Omental fat pad (tissue), 4 donors: ENCODE measurements around the gene MAP7. TPM values are rescaled to one million over a fixed set of nuclear protein-coding genes. Genes with fewer than 3 reads are reported as not detected.
"Not testable (repeated sequence)": the region's sequence is repeated elsewhere in the genome, so short reads cannot be mapped to it uniquely, and the experiment has no call there.

ENCODE experiments used
- ATAC-seq: fragments of 150-250 bp; one replicate; pipeline ENCODE4 v1.9.1; 2016; ENCODE audit warnings: mild to moderate bottlenecking, moderate library complexity; ENCODE audit not compliant: low FRiP score
- DNase-seq: peaks from one replicate; pipeline ENCODE4 v3.0.0-alpha.2; 2019; ENCODE audit warnings: low spot score
- total RNA-seq, 4 donors: library from RNA; depleted of rRNA; stranded (reverse); fragments of >200 nt; gene quantifications; one replicate each; pipeline ENCODE4 v1.1.0, GENCODE V29; 2016
- TF ChIP-seq, protein P1 (sequence below), 3 donors: fragments of 450-650 bp; IDR thresholded peaks; one replicate each; pipeline ENCODE4 v1.5.1; 2016 to 2017; ENCODE audit warnings: antibody characterized with exemption in 3 of 3, mild to moderate bottlenecking in 3 of 3, moderate library complexity in 2 of 3

Gene MAP7
- total RNA-seq, 4 donors from 2014 or later: 2.2 to 5.3 (median 4.5) TPM

DNA sequence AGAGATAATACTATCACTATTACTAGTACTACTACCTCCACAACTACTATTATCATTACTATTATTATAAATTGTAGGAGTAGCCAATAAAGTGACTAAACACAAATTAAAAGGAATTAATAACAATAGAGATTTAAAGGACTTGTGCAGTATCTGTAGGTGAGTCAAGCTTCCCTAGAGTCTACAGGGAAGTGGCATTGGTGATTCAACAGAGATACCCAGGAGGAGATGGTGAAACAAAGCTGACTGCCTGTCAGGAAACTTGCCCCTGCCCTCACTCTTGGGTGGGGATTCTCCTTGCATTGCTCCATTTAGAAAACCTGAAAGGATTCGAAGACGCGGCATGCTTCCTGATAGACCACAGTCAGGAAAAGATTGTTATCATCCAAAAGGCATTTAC lies 237.2 kb downstream of the MAP7 start:
- TF ChIP-seq, protein P1, sequence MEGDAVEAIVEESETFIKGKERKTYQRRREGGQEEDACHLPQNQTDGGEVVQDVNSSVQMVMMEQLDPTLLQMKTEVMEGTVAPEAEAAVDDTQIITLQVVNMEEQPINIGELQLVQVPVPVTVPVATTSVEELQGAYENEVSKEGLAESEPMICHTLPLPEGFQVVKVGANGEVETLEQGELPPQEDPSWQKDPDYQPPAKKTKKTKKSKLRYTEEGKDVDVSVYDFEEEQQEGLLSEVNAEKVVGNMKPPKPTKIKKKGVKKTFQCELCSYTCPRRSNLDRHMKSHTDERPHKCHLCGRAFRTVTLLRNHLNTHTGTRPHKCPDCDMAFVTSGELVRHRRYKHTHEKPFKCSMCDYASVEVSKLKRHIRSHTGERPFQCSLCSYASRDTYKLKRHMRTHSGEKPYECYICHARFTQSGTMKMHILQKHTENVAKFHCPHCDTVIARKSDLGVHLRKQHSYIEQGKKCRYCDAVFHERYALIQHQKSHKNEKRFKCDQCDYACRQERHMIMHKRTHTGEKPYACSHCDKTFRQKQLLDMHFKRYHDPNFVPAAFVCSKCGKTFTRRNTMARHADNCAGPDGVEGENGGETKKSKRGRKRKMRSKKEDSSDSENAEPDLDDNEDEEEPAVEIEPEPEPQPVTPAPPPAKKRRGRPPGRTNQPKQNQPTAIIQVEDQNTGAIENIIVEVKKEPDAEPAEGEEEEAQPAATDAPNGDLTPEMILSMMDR (IDR thresholded peaks at IDR 0.05): no peak
- DNase-seq (no peak), ATAC-seq (no peak)

DNA sequence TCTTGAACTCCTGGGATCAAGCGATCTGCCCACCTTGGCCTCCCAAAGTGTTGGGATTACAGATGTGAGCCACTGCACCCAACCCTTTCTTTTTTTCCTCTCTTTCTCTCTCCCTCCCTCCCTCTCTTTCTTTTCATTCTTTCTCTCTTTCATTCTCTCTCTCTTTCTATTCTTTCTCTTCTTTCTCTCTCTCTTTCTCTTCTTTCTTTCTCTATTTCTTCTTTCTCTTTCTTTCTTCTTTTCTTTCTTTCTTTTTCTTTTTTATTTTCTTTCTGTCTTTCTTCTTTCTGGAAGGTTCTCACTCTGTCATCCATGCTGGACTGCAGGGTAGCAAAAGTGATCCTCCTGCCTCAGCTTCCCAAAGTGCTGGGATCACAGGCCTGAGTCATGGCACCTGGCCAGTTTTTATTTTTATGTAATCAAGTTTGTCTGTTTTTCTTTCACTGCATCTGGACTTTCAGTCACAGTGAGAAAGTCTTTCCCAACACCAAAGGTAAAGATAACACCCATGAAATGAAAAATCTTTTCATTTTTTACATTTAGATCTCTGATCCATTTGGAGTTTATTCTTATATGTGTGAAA lies 240.4 kb downstream of the MAP7 start:
- DNase-seq (no peak), ATAC-seq (no peak)
- TF ChIP-seq, protein P1 (IDR thresholded peaks at IDR 0.05): no peak

DNA sequence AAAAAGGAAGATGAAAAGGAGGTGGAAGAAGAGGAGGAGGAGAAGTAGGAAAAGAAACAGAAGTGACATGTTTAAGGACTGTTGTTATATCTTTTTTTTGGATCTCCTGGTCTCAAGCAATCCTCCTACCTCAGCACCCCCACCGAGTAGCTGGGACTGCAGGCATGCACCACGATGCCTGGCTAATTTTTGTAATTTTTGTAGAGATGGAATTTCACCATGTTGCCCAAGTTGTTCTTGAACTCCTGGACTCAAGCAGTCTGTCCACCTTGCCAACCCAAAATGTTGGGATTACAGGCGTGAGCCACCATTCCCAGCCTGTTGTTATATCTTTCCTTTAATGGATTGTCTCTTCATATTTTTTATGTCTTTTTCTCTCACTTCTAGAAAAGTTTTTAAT lies 241.1 kb downstream of the MAP7 start:
- TF ChIP-seq, protein P1 (IDR thresholded peaks at IDR 0.05): no peak
- DNase-seq (no peak), ATAC-seq (no peak)

DNA sequence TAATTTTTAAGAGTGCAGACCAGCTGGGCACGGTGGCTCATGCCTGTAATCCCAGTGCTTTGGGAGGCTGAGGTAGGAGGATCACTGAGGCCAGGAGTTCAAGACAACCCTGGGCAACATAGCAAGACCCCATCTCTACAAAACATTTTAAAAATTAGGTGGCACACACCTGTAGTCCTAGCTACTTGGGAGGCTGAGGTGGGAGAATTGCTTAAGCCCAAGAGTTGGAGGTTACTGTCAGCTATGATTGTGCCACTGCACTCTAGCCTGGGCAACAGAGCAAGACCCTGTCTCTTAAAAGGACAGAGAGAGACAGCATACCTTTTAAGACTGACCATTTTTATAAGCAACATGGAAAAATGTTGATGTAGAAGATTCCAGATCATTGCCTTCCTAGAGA lies 241.8 kb downstream of the MAP7 start:
- not testable (repeated sequence) for DNase-seq, ATAC-seq

DNA sequence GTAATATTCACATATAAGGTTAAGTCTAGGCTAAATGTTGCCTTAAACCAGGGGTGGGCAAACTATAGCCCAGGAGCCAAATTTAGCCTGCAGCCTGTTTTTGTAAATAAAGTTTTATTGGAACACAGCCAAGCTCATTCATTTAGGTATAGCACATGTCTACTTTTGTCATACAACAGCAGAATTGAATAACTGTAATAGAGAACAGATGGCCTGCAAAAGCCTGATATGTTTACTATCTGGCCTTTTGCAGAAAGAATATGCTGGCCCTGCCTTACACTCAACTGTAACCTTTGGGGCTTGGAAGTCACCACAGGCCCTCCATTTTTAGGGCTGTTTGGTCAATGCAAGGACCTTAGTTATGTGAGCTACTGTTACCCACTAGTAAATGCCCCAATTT lies 242.9 kb downstream of the MAP7 start:
- DNase-seq (no peak), ATAC-seq (no peak)
- TF ChIP-seq, protein P1 (IDR thresholded peaks at IDR 0.05): no peak

DNA sequence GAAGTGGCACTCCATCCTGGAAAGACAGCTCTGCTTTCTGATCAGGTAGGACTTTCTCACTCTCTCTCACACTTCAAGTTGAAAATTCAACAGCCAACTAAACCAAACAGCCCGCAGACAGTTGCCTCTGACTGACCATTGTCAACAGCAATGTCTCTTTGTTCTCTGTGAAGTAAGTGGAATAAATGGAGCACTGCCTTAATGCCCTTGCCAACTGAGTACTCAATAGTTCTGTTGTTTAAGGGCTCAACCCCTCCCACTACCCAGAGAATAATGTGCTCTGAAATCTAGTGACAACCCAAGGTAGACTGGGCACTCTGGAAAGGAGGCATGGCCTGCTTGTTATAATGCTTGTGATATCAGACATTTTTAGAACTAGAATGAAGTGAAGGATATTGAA lies 243.8 kb downstream of the MAP7 start:
- DNase-seq: no peak
- no peak for ATAC-seq
- TF ChIP-seq, protein P1 (IDR thresholded peaks at IDR 0.05): no peak

DNA sequence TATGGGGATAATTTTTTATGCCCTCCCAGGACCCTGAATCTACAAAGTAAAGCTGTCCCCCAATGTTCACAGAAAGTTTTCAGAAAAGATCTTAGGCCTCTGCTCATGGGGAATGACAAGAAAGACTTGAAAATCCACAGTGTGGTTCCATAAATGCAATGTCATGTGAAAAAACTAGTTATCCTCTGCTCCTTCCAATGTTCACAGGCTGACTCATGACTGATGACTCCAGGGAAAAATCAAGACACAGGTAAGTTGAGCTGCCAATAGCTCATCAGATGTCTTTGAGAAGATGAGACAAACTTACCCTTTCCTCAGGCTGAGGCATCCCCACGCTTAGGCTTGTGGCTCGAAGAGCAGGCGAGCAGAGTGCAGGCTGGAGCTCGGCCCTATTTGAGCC lies 245.8 kb downstream of the MAP7 start:
- TF ChIP-seq, protein P1 (IDR thresholded peaks at IDR 0.05): no peak
- DNase-seq (no peak), ATAC-seq (no peak)

DNA sequence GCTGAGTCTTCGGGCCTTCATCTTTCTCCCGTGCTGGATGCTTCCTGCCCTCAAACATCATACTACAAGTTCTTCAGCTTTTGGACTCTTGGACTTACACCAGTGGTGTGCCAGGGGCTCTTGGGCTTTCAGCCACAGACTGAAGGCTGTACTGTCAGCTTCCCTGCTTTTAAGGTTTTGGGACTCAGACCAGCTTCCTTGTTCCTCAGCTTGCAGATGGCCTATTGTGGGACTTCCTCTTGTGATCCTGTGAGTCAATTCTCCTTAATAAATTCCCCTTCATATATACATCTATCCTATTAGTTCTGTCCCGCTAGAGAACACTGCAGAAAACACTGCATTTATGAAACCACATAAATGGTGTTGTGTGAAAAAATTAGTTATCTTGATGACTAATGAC lies 246.7 kb downstream of the MAP7 start:
- TF ChIP-seq, protein P1 (IDR thresholded peaks at IDR 0.05): no peak
- ATAC-seq (no peak), DNase-seq (no peak)
